GM12892 (cell line): ENCODE measurements around the gene DNAJC3.
"Not testable (repeated sequence)": the region's sequence is repeated elsewhere in the genome, so short reads cannot be mapped to it uniquely, and the experiment has no call there.

ENCODE experiments used
- DNase-seq: peaks from one replicate; pipeline ENCODE4 v3.0.0; 2011; ENCODE audit not compliant: insufficient read length
- FAIRE-seq: peaks from 2 replicates; lab custom pipeline; 2011; peaks lifted over from hg19 to GRCh38; lab: Jason Lieb, UNC
- POLR2A ChIP-seq: IDR thresholded peaks from 2 replicates; pipeline ENCODE4 v1.6.1; 2011; ENCODE audit warnings: low read depth, low read length, control low read depth
- POLR2AphosphoS5 ChIP-seq: IDR thresholded peaks from 2 replicates; pipeline ENCODE4 v1.6.1; 2011; ENCODE audit warnings: low read depth, low read length, control low read depth
- TAF1 ChIP-seq: IDR thresholded peaks from 2 replicates; pipeline ENCODE4 v1.6.1; 2011; ENCODE audit warnings: low read depth, mild to moderate bottlenecking, control low read depth, low read length, borderline replicate concordance

DNAJC3 gene

GRCh38 chr13:95707035-95707434 is 30.1 kb downstream of the DNAJC3 start:
- DNase-seq (no peak), FAIRE-seq (no peak)
- TF ChIP-seq POLR2AphosphoS5 (no peak), TAF1 (no peak), POLR2A (no peak)

DNA sequence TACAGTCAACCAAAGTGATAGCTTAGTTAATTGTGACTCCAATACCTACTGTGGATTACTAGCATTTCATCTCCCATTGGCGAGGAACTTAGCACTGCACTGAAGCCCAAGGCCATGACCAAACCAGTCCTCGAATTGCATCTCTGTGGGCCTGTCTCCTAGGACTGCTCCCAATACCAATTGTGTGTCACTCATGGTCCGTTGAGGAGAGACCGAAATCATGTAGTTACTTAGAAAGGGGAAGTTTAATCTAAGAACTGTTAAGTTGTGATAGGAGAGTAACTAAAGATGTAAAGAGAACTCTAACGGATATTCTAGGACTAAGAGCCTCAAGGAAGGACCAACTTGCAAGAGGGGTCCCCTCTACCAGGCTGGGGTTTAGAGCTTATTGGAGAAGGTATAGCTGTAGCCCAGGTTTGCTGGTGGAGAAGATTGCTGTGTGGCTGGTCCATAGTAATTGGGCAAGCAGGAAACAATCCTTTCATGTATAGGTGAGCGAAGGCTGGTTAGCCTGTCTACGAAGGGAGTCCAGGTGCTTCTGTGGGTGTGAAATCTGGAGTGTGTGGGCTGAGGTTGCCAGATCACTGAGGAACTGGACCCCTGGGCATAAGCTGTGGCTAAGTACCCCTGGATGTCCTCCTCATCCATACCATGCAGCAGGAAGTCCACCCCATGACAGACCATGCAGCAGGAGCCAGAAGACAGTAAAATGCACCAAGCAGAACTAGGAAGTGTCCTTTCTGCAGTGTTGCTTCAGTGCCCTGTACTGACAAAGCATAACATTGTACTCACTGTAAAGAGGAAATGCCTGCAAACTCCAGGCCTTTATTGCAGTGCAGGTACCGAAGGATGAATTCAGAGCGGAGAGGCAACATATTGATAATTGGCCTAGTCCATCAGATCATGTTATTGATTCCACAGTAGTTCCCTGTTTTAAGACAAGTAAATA is 30.8 kb downstream of the DNAJC3 start:
- DNase-seq: no peak
- FAIRE-seq: no peak
- TF ChIP-seq TAF1 (no peak), POLR2AphosphoS5 (no peak), POLR2A (no peak)

DNA sequence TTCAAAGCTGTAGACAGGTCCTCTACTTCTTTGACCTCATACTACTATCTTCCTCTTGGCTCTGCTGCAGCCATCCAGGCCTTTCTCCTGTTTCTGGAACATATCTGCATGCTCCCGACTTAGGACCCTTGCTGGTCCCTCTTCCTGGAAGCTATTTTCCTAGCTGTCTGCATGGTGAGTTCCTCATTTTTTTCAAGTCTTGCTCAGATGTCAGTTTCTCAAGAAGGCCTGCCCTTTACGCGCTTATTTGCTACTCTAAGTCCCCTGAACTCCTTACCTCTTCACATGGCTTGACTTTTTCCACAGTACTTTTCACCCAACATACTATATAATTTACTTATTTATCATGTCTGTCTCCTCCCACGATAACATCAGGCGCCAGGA is 31.4 kb downstream of the DNAJC3 start:
- DNase-seq (no peak), FAIRE-seq (no peak)
- TF ChIP-seq TAF1: no peak
- no peak for TF ChIP-seq POLR2AphosphoS5
- no peak for TF ChIP-seq POLR2A

DNA sequence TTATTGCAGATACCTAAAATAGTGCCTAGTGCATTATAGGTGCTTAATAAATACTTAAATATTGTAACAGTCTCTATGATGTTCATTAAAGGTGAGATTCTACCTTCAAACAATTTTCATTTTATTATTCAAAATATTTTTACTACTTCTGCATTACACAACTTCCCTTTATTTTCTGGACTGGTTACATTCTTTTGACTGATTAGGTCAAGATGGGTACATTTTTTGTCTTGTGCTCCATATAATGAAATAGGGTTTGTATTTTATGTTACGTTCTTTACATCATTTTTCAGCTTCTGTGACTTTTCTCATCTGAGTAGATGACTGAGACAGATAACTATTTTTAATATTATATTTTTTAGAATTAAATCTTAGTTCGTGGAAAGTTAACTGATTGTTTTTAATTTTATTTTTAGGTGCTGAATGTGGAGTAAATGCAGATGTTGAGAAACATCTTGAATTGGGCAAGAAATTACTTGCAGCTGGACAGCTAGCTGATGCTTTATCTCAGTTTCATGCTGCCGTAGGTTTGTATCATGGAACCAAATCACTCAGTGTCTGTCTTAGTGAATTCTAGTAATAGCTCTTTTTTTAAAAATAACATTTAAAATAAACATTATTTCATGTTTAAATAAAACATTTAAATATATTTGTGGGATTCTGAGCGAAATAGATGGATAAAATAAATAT is 32.0 kb downstream of the DNAJC3 start:
- FAIRE-seq (no peak), DNase-seq (no peak)
- TF ChIP-seq POLR2A (no peak), POLR2AphosphoS5 (no peak), TAF1 (no peak)

DNA sequence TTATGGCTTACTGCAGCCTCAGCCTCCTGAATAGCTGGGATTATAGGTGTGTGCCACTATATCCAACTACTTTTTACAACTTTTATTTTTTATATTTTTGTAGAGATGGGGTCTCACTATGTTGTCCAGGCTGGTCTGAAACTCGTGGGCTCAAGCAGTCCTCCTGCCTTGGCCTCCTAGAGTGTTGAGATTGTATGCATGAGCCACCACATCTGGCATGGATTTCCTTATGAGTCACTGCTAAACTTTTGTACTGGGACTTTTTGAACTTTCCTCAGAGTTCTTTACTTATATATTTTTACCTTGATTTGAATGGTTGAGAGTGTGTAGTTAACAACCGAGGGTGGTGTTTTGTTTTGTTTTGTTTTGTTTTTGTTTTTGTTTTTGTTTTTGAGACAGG is 33.4 kb downstream of the DNAJC3 start:
- TF ChIP-seq TAF1: no peak
- no peak for TF ChIP-seq POLR2A
- no peak for TF ChIP-seq POLR2AphosphoS5
- FAIRE-seq (no peak), DNase-seq (no peak)

DNA sequence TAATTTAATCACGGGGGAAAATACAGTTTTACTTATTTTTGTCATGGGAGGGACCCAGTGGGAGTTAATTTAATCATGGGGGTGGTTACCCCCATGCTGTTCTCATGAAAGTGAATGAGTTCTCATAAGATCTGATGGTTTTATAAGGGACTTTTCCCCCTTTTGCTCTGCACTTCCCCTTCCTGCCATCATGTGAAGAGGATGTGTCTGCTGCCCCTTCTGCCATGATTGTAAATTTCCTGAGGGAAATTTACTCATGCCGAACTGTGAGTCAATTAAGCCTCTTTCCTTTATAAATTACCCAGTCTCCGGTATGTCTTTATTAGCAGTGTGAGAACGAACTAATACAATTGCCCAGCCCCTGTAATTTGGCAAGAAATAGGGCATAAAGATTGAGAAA is 35.9 kb downstream of the DNAJC3 start:
- FAIRE-seq, DNase-seq: not testable (repeated sequence)

GRCh38 chr13:95713651-95714050 is 36.7 kb downstream of the DNAJC3 start:
- TF ChIP-seq POLR2A: no peak
- no peak for TF ChIP-seq TAF1
- no peak for TF ChIP-seq POLR2AphosphoS5
- DNase-seq: no peak
- no peak for FAIRE-seq

GRCh38 chr13:95714142-95714832 is 37.3 kb downstream of the DNAJC3 start:
- FAIRE-seq (no peak), DNase-seq (no peak)
- no peak for TF ChIP-seq POLR2A
- TF ChIP-seq POLR2AphosphoS5: no peak
- no peak for TF ChIP-seq TAF1

- no peak for TF ChIP-seq POLR2A
- TF ChIP-seq TAF1: no peak
- no peak for TF ChIP-seq POLR2AphosphoS5
- no peak for FAIRE-seq
- DNase-seq: no peak
Measured at GRCh38 chr13:95716231-95716630, 39.3 kb downstream of the DNAJC3 start.

DNA sequence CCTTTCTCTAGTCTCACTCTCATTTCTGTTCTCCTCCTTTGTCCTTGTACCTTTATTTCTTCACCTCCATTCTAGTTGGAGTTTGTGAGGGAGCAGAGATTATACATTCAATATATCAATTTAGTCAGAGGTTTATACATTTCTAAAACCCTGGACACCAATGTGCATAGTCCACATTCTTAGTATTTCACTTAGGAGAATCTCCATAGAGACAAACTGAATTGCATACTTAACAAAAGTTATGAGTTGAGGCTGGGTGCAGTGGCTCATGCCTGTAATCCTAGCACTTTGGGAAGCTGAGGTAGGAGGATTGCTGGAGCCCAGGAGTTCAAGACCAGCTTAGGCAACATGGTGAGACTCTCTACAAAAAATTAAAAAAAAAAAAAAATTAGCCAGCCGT is 45.3 kb downstream of the DNAJC3 start:
- FAIRE-seq: no peak
- TF ChIP-seq TAF1: no peak
- TF ChIP-seq POLR2A: no peak
- TF ChIP-seq POLR2AphosphoS5: no peak

GRCh38 chr13:95723438-95723837 is 46.5 kb downstream of the DNAJC3 start:
- TF ChIP-seq POLR2AphosphoS5: no peak
- no peak for TF ChIP-seq TAF1
- TF ChIP-seq POLR2A: no peak
- FAIRE-seq: no peak

More for the DNA sequence above, 45.3 kb downstream of the DNAJC3 start:
- DNase-seq: no peak

GRCh38 chr13:95724252-95724651 is 47.3 kb downstream of the DNAJC3 start:
- DNase-seq (no peak), FAIRE-seq (no peak)
- TF ChIP-seq POLR2AphosphoS5 (no peak), POLR2A (no peak), TAF1 (no peak)

More at GRCh38 chr13:95723438-95723837, 46.5 kb downstream of the DNAJC3 start:
- DNase-seq: no peak
